GM18870 (cell line): ENCODE results near the gene CCDC148.
A peak's percentile ranks its signal among the peaks of the same experiment; 100 is the strongest.
"Not testable (repeated sequence)": the region's sequence is repeated elsewhere in the genome, so short reads cannot be mapped to it uniquely, and the experiment has no call there.

Experiments
- ATAC-seq: cut with Tn5 transposase; IDR thresholded peaks from one replicate; pipeline ENCODE4 v1.9.1; 2021; ENCODE audit warnings: moderate library complexity; ENCODE audit not compliant: unreplicated experiment

Gene CCDC148

DNA sequence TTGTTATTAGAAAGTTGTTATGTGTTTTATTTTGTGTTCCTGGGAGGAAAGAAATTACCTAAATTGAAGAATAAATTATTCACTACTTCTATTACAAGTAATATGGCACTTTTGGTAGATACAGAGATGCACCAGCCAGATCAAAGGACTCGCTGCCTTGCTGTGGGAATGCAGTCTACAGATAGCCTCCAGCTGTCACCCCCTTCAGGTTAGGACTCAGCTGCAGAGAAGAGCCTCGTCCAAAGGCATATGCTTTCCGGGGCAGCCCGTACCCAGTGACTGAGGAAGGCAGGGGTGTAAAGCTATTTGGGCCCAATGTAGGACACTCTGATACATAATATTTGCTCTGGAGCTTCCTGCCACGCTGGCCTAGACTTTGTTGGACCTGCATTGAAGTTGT is 90.2 kb downstream of the CCDC148 start:
- ATAC-seq = no peak

DNA sequence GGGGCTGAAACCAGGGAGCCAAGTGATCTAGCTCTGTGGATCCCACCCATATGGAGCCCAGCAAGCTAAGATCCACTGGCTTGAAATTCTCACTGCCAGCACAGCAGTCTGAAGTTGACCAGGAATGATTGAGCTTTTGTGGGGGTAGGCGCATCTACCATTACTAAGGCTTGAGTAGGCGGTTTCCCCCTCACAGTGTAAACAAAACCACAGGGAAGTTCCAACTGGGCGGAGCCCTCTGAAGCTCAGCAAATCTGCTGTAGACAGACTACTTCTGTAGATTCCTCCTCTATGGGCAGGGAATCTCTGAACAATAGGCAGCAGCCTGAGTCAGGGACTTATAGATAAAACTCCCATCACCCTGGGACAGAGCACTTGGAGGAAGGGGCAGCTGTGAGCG is 96.7 kb downstream of the CCDC148 start:
- ATAC-seq = peak; percentile 70

- no peak for ATAC-seq
These were observed 98.9 kb downstream of the CCDC148 start for GRCh38 chr2:158357699-158358098.

DNA sequence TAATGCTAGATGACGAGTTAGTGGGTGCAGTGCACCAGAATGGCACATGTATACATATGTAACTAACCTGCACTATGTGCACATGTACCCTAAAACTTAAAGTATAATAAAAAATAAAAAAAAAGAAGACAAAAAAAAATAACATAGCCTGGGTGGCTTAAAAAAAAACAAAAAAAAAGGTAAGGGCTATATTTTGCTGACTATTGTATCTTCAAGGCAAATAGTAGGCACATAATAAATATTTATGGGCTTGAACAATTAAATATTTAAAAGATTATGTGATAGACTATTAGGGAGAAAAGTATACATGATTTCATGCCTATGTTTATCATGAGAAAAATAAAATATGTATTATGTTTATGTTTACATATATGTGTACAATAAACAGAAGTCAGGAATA is 99.4 kb downstream of the CCDC148 start:
- no peak for ATAC-seq

GRCh38 chr2:158351466-158351816 is 105.1 kb downstream of the CCDC148 start:
- not testable (repeated sequence) for ATAC-seq

- not testable (repeated sequence) for ATAC-seq
These were observed 105.6 kb downstream of the CCDC148 start for GRCh38 chr2:158350751-158351465.

- ATAC-seq = no peak
These were observed 110.5 kb downstream of the CCDC148 start for GRCh38 chr2:158346032-158346431.

DNA sequence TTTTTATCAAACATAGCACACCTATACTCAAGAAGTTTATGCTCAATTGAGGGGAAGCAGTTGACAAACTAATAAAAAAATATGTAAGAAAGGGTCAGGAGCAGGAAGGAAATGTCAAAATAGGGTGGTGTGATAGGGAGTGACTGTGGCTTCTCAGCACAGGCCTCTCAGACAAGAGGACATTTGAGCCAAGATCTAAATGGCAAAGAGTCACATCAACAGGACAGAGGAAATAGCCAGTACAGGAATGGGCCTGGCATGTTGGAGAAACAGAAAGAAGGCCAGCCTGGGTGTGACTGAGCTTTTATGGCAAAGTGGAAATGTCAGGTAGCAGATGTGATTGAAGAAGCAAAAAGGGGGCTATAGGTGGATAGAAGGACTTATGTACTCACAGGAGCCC is 117.0 kb downstream of the CCDC148 start:
- ATAC-seq = no peak

DNA sequence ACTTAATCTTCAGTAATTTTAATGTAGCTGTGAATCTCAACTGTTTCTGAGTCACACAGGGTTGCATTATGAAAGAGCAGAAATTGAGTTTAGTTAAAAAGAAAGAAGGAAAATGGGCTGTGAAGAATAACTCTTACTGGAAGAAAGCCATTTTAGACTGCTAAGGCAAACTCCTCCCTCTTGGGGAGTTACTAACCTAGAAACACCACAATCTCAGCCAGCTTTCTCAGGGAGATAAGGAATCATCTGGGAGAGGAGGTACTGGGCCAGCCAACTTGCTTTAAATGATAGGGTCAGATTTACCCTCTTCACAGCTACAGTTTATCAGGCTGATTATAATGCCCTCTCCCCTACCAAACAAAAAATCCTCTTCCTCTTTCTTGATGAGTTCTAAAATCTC is 119.5 kb downstream of the CCDC148 start:
- no peak for ATAC-seq

DNA sequence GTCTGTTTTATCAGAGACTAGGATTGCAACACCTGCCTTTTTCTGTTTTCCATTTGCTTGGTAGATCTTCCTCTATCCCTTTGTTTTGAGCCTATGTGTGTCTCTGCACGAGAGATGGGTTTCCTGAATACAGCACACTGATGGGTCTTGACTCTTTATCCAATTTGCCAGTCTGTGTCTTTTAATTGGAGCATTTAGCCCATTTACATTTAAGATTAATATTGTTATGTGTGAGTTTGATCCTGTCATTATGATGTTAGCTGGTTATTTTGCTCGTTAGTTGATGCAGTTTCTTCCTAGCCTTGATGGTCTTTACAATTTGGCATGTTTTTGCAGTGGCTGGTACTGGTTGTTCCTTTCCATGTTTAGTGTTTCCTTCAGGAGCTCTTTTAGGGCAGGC is 124.8 kb downstream of the CCDC148 start:
- not testable (repeated sequence) for ATAC-seq

- no peak for ATAC-seq
These were observed 130.7 kb downstream of the CCDC148 start for GRCh38 chr2:158325782-158326340.

GRCh38 chr2:158325031-158325781 is 131.3 kb downstream of the CCDC148 start:
- no peak for ATAC-seq

- ATAC-seq = no peak
These were observed 133.2 kb downstream of the CCDC148 start for GRCh38 chr2:158323381-158323780.

GRCh38 chr2:158321264-158321663 is 135.3 kb downstream of the CCDC148 start:
- no peak for ATAC-seq

GRCh38 chr2:158319269-158319668 is 137.3 kb downstream of the CCDC148 start:
- ATAC-seq = no peak

GRCh38 chr2:158317642-158318041 is 138.9 kb downstream of the CCDC148 start:
- ATAC-seq = no peak

DNA sequence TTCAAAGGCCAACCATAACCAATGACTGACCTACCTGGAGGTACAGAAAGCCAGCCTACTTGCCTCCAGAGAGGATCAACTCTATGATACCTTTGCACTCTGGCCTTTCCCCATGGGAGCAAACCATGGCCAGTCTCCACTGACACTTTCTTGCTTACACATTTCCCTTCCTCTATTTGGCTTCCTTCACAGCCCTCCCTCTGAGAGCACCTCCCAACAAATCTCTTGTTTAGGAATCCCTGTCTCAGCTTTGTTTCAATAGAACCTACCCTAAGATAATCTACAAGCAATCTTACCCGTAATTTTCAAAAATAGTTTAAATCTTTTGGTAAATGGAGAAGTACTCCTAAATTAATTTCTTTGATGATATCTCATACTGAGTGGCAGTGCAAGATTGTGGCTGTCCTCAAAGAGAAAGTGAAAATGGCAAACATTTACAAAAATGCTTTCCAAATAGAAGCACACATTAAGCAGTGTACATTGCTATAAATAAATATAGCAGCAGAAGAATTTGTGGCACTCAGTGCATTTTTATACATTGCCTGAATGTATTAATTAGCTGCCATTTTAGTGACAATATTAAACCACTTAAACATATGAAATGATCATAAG is 140.6 kb downstream of the CCDC148 start:
- ATAC-seq = peak; percentile 50

DNA sequence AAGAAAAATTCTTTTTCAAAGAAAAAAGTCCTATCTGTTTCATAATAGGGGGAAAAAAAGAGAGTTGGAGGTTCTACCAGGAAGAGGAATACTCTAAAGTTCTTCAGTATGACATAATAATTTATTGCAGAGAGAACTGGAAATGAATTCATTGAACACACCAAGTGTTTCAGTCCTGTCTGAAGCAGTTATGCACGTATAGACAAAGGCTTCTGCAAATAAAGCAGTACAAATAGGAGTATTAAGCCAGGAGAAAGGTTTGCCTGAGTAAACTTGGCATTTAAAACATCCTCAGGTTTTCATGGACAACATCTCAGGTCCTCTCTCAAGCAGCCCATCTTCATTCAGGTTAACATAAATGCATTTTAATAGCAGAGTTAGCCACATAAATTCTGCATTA is 141.6 kb downstream of the CCDC148 start:
- no peak for ATAC-seq

GRCh38 chr2:158313734-158314133 is 142.8 kb downstream of the CCDC148 start:
- ATAC-seq = no peak

DNA sequence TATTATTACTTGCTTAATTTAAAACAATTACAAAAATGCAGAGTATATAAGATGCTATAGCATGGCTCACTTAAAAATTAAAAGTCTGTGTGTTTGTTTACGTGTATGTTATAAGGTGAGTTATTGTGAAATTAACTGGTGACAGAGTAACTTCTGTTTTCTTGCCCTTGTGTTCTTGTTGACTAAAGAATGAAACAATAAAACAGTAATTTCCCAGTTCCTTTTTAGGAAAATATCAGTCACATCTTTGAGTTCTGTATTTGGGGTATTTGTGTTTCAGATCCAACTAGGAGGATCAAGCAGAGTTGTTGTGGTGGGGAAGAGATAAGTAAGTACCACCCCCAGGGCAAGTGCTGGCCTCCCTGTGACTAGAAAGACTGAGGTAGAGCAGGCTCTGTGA is 143.6 kb downstream of the CCDC148 start:
- no peak for ATAC-seq

DNA sequence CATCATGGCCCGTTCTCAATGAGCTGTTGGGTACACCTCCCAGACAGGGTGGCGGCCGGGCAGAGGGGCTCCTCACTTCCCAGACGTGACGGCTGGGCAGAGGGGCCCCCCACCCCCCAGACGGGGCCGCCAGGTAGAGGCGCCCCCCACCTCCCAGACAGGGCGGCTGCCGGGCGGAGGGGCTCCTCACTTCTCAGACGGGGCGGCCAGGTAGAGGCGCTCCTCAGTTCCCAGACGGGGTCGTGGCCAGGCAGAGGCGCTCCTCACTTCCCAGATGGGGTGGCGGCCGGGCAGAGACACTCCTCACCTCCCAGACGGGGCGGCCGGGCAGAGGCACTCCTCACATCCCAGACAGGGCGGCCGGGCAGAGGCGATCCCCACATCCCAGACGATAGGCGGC is 146.1 kb downstream of the CCDC148 start:
- ATAC-seq = not testable (repeated sequence)

- no peak for ATAC-seq
These were observed 151.1 kb downstream of the CCDC148 start for GRCh38 chr2:158305501-158305900.
